CD14-positive monocyte (primary cell): Measurements from ENCODE around the gene ARRB2. TPM values are rescaled to one million over a fixed set of nuclear protein-coding genes. Genes with fewer than 3 reads are reported as not detected.
A peak's percentile ranks its signal among the peaks of the same experiment; 100 is the strongest.
"Not testable (repeated sequence)": the region's sequence is repeated elsewhere in the genome, so short reads cannot be mapped to it uniquely, and the experiment has no call there.

Source experiments
- DNase-seq, 3 donors: peaks; one replicate each; pipeline ENCODE4 v3.0.0-alpha.2; 2011 to 2022
- H2AFZ ChIP-seq: 2 replicates; pipeline ENCODE4 v1.6.0; 2012; ENCODE audit warnings: mild to moderate bottlenecking, low read depth, low read length, inconsistent platforms; ENCODE audit not compliant: insufficient read depth, poor library complexity, severe bottlenecking
- H3K27ac ChIP-seq, 2 donors: 1 replicate in 1 of 2; 2 replicates in 1 of 2; pipeline ENCODE4 v1.5.1; 2012 to 2013; ENCODE audit warnings: low read length in 2 of 2, control low read depth in 1 of 2, inconsistent platforms in 1 of 2, low read depth in 1 of 2, mild to moderate bottlenecking in 1 of 2
- H3K27me3 ChIP-seq, 2 donors: one replicate each; pipeline versions ENCODE4 v1.6.0 to v1.6.1; 2011 to 2013; ENCODE audit warnings: low read length in 2 of 2; ENCODE audit not compliant: control insufficient read depth in 2 of 2, insufficient read depth in 2 of 2
- H3K36me3 ChIP-seq, 2 donors: replicated peaks in 1 of 2; 1 replicate in 1 of 2; 2 replicates in 1 of 2; pipeline versions ENCODE4 v1.5.1 to v1.6.1; 2012 to 2013; ENCODE audit warnings: low read length in 2 of 2, control low read depth in 1 of 2, inconsistent platforms in 1 of 2, mild to moderate bottlenecking in 1 of 2; ENCODE audit not compliant: insufficient read depth in 2 of 2, control insufficient read depth in 1 of 2
- H3K4me1 ChIP-seq, 2 donors: 1 replicate in 1 of 2; 2 replicates in 1 of 2; pipeline versions ENCODE4 v1.5.1 to v1.6.1; 2012 to 2013; ENCODE audit warnings: low read length in 2 of 2, control low read depth in 1 of 2, inconsistent platforms in 1 of 2, mild to moderate bottlenecking in 1 of 2, moderate library complexity in 1 of 2; ENCODE audit not compliant: insufficient read depth in 2 of 2, control insufficient read depth in 1 of 2
- H3K4me2 ChIP-seq: replicated peaks from 2 replicates; pipeline ENCODE3; 2012; ENCODE audit warnings: low read length, moderate library complexity, mild to moderate bottlenecking; ENCODE audit not compliant: poor library complexity, severe bottlenecking; ENCODE audit errors: extremely low read depth
- H3K4me3 ChIP-seq, 3 experiments: fragments of 200-600 bp in 1 of 3; sonication (generic) in 1 of 3; replicated peaks in 1 of 3; 1 replicate in 2 of 3; 2 replicates in 1 of 3; pipeline ENCODE4 v1.5.1; 2011 to 2013; ENCODE audit warnings: low read length in 3 of 3, mild to moderate bottlenecking in 3 of 3, control low read depth in 2 of 3, low read depth in 2 of 3, inconsistent platforms in 1 of 3, moderate library complexity in 1 of 3
- H3K79me2 ChIP-seq: 2 replicates; pipeline ENCODE4 v1.6.0; 2012; ENCODE audit warnings: mild to moderate bottlenecking, control low read depth, inconsistent platforms, low read length, moderate library complexity; ENCODE audit not compliant: insufficient read depth
- H3K9ac ChIP-seq: 2 replicates; pipeline ENCODE4 v1.6.0; 2017; ENCODE audit warnings: low read length, mild to moderate bottlenecking; ENCODE audit not compliant: insufficient read depth, poor library complexity, severe bottlenecking
- H3K9me3 ChIP-seq, 2 donors: replicated peaks in 1 of 2; 1 replicate in 1 of 2; 2 replicates in 1 of 2; pipeline versions ENCODE4 v1.5.1 to v1.6.1; 2012 to 2013; ENCODE audit warnings: low read length in 2 of 2, control low read depth in 1 of 2; ENCODE audit not compliant: control insufficient read depth in 1 of 2, insufficient read depth in 1 of 2
- H4K20me1 ChIP-seq: 2 replicates; pipeline ENCODE4 v1.6.0; 2012; ENCODE audit warnings: mild to moderate bottlenecking, low read length, control low read depth, moderate library complexity; ENCODE audit not compliant: insufficient read depth
- H3K27ac Mint-ChIP-seq, 7 donors: one replicate each; pipeline ENCODE4 v1.8.0; 2020; ENCODE audit warnings: mild to moderate bottlenecking in 7 of 7, mixed read lengths in 7 of 7, moderate library complexity in 6 of 7, inconsistent platforms in 2 of 7
- H3K27me3 Mint-ChIP-seq, 3 donors: one replicate each; pipeline ENCODE4 v1.8.0; 2021 to 2022; ENCODE audit warnings: low read depth in 3 of 3, mild to moderate bottlenecking in 3 of 3, mixed read lengths in 3 of 3, moderate library complexity in 3 of 3, inconsistent platforms in 1 of 3
- H3K36me3 Mint-ChIP-seq, 2 donors: one replicate each; pipeline ENCODE4 v1.8.0; 2020; ENCODE audit warnings: mixed read lengths in 2 of 2, inconsistent platforms in 1 of 2, mild to moderate bottlenecking in 1 of 2
- H3K4me1 Mint-ChIP-seq: one replicate; pipeline ENCODE4 v1.8.0; 2020; ENCODE audit warnings: mild to moderate bottlenecking, mixed read lengths
- H3K4me3 Mint-ChIP-seq, 2 donors: one replicate each; pipeline ENCODE4 v1.8.0; 2020; ENCODE audit warnings: mild to moderate bottlenecking in 2 of 2, mixed read lengths in 2 of 2, moderate library complexity in 1 of 2
- H3K9me3 Mint-ChIP-seq, 7 donors: one replicate each; pipeline ENCODE4 v1.8.0; 2020 to 2022; ENCODE audit warnings: mixed read lengths in 7 of 7, mild to moderate bottlenecking in 6 of 7, moderate library complexity in 6 of 7, inconsistent platforms in 2 of 7
- CTCF ChIP-seq: fragments of 200-600 bp; IDR thresholded peaks from one replicate; pipeline ENCODE4 v1.8.0; 2022; ENCODE audit warnings: antibody characterized with exemption, mild to moderate bottlenecking
- WGBS: methylation state at CpG from one replicate; pipeline ENCODE4 v1.1.5; 2013; ENCODE audit warnings: missing lambda C conversion rate; ENCODE audit not compliant: insufficient coverage; 5-methylcytosine and 5-hydroxymethylcytosine counted together
- intact Hi-C, 2 donors: fragments of 100-400 bp; cut with micrococcal nuclease; formaldehyde crosslinking; loops; one replicate each; pipeline versions ENCODE4 v1.15.0 to v1.15.1; 2023
- polyA plus RNA-seq, 3 donors: library from polyadenylated mRNA; depleted of rRNA in 1 of 3; unstranded in 2 of 3; stranded (reverse) in 1 of 3; fragments of 300-500 nt in 2 of 3; fragments of >200 nt in 1 of 3; fragmentation: Illumina TruSeq in 2 of 3; gene quantifications; 1 replicate in 2 of 3; 2 replicates in 1 of 3; pipeline ENCODE4 v1.2.3, GENCODE V29; 2012 to 2021

The ARRB2 gene
- polyA plus RNA-seq, 3 donors, result 134 to 760 (median 150) TPM

- peaks cover 57% of the 10 kb centered on the region for H3K79me2 ChIP-seq
- H3K4me1 ChIP-seq, result peaks cover 56 to 65% of the 10 kb centered on the region in 2 donors
- intact Hi-C loops, result loop anchor here (2.0 to 5.0 kb wide), 3 partner anchors 19 to 86 kb away; partner anchors contain the start of genes MED11 (in 1 of the 2) and PSMB6 (in 1 of the 2)
- Mint-ChIP-seq H3K27ac (peak overlapping the region; percentile 97 to 99 (median 99)), H3K9me3 (peaks cover 0 to 9% (median 5%) of the 10 kb centered on the region in 7 donors), H3K27me3 (peaks cover 0 to 4% (median 0%) of the 10 kb centered on the region in 3 donors), H3K36me3 (peaks cover 21 to 38% of the 10 kb centered on the region in 2 donors), H3K4me3 (peak overlapping the region; percentile 97 to 98), H3K4me1 (peaks cover 47% of the 10 kb centered on the region)
- H3K4me2 ChIP-seq, result peak overlapping the region; percentile 86
- no peak for TF ChIP-seq CTCF
- whole genome bisulfite sequencing, result 0% methylated on average over 2 of the region's 6 CpGs
- peak; percentile 86 to 91 (median 87) for DNase-seq
- peak overlapping the region; percentile 74 to 99 (median 93) for H3K4me3 ChIP-seq
- H3K27ac ChIP-seq, result peak overlapping the region; percentile 93 to 98
- H3K9me3 ChIP-seq, result peaks cover 0 to 4% of the 10 kb centered on the region in 2 donors
- H2AFZ ChIP-seq, result no peak overlapping the region
- peak overlapping the region; percentile 96 for H3K9ac ChIP-seq
- peaks cover 17 to 25% of the 10 kb centered on the region in 2 donors for H3K36me3 ChIP-seq
- peaks cover 52% of the 10 kb centered on the region for H4K20me1 ChIP-seq
- no peaks in the 10 kb centered on the region for H3K27me3 ChIP-seq
Measured at GRCh38 chr17:4711661-4712181, 1.3 kb downstream of the ARRB2 start.

- Mint-ChIP-seq H3K27me3 (peaks cover 0 to 4% (median 0%) of the 10 kb centered on the region in 3 donors), H3K36me3 (peaks cover 29 to 46% of the 10 kb centered on the region in 2 donors), H3K4me1 (peaks cover 49% of the 10 kb centered on the region), H3K4me3 (peak overlapping the region; percentile 97 to 98), H3K9me3 (peaks cover 0 to 9% (median 5%) of the 10 kb centered on the region in 7 donors), H3K27ac (peak overlapping the region; percentile 97 to 99 (median 99))
- no CpG with 5 or more reads among the region's 3 CpGs for WGBS
- Histone ChIP-seq H3K4me3 (peak overlapping the region; percentile 74 to 99 (median 93)), H2AFZ (no peak overlapping the region), H3K27me3 (no peaks in the 10 kb centered on the region), H4K20me1 (peaks cover 60% of the 10 kb centered on the region), H3K27ac (peak overlapping the region; percentile 93 to 98), H3K36me3 (peaks cover 25 to 33% of the 10 kb centered on the region in 2 donors), H3K9me3 (peaks cover 0 to 4% of the 10 kb centered on the region in 2 donors), H3K4me1 (peaks cover 62 to 73% of the 10 kb centered on the region in 2 donors), H3K79me2 (peaks cover 65% of the 10 kb centered on the region), H3K9ac (peak overlapping the region; percentile 96), H3K4me2 (peak overlapping the region; percentile 86)
- TF ChIP-seq CTCF, result no peak
- DNase-seq, result peak; percentile 42 to 53 (median 51)
- intact Hi-C loops, result loop anchor here (5.0 kb wide), 2 partner anchors 80 to 85 kb away; partner anchors contain the start of gene PSMB6 (in 1 of the 2)
Measured at GRCh38 chr17:4712526-4712925, 2.1 kb downstream of the ARRB2 start.

- peak overlapping the region; percentile 49 to 90 (median 87) for H3K27ac Mint-ChIP-seq
- not testable (repeated sequence) for H2AFZ ChIP-seq, H3K27me3 ChIP-seq, H3K9me3 ChIP-seq, H3K9me3 Mint-ChIP-seq, H3K27me3 Mint-ChIP-seq
- intact Hi-C loops, result loop anchor here (5.0 kb wide), 2 partner anchors 78 to 83 kb away; partner anchors contain the start of gene PSMB6 (in 1 of the 2)
- Histone ChIP-seq H3K4me1 (peaks cover 60 to 80% of the 10 kb centered on the region in 2 donors), H3K36me3 (peaks cover 45 to 53% of the 10 kb centered on the region in 2 donors), H3K4me3 (peak overlapping the region in 1 of 3 experiments; percentile 67), H3K4me2 (peak overlapping the region; percentile 72), H3K9ac (peak overlapping the region; percentile 6), H3K27ac (peak overlapping the region; percentile 40 to 63), H3K79me2 (peaks cover 79% of the 10 kb centered on the region), H4K20me1 (peaks cover 80% of the 10 kb centered on the region)
- peaks cover 49 to 66% of the 10 kb centered on the region in 2 donors for H3K36me3 Mint-ChIP-seq
- peaks cover 51% of the 10 kb centered on the region for H3K4me1 Mint-ChIP-seq
- peak in 1 of 3 donors; percentile 41 for DNase-seq
- peak overlapping the region; percentile 56 to 84 for H3K4me3 Mint-ChIP-seq
- WGBS, result no CpG with 5 or more reads among the region's 15 CpGs
Measured at GRCh38 chr17:4714340-4715062, 4.1 kb downstream of the ARRB2 start.
